GM21390 (cell line): Measurements from ENCODE around the gene SLC39A2.
"Not testable (repeated sequence)": the region's sequence is repeated elsewhere in the genome, so short reads cannot be mapped to it uniquely, and the experiment has no call there.

Experiments
- ATAC-seq: cut with Tn5 transposase; IDR thresholded peaks from one replicate; pipeline ENCODE4 v1.9.1; 2021; ENCODE audit not compliant: unreplicated experiment

SLC39A2 gene

DNA sequence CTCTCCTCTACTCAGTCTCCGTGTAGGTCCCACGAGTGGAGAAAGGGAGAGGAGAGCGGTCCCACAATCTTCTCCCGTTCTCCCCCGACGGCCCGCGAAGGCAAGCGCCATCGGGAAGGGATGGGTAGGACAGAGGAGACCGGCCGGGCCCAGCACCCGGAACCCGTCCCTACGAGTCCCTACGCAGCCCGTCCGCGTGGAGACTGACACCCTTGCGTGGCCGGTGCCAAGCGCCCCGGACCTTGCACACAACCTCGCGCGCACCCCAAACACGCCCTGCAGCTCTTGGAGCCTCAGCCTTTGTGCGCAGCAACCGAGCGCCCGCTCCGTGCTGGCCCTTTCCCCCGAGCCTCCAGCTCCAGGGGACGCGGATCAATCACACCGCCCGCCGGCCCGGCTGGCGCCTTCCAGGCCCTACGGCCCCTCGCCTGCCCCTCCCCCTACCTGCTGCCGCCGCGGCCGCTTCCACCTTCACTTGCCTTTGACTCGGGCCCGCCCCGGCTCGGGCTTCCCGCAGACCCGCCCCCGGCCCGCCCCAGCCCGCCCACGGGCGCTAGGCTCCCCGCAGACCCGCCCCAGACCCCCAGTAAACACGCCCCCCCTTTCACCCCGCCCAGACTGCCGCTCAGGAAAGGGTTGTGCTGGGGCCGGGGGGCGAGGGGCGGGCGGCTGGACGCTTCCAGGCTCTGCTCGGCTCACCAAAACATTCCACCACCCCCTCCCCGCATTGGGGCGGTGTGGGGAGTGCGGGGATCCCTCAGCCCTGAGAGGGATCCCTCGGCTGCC is 25.7 kb downstream of the SLC39A2 start, which contains the start of gene NDRG2:
Gene NDRG2 (minus strand): TSS at position 477 of the 786 bp plus-strand sequence. CDS start 1,746 bp downstream, outside the sequence.
- ATAC-seq: no peak

DNA sequence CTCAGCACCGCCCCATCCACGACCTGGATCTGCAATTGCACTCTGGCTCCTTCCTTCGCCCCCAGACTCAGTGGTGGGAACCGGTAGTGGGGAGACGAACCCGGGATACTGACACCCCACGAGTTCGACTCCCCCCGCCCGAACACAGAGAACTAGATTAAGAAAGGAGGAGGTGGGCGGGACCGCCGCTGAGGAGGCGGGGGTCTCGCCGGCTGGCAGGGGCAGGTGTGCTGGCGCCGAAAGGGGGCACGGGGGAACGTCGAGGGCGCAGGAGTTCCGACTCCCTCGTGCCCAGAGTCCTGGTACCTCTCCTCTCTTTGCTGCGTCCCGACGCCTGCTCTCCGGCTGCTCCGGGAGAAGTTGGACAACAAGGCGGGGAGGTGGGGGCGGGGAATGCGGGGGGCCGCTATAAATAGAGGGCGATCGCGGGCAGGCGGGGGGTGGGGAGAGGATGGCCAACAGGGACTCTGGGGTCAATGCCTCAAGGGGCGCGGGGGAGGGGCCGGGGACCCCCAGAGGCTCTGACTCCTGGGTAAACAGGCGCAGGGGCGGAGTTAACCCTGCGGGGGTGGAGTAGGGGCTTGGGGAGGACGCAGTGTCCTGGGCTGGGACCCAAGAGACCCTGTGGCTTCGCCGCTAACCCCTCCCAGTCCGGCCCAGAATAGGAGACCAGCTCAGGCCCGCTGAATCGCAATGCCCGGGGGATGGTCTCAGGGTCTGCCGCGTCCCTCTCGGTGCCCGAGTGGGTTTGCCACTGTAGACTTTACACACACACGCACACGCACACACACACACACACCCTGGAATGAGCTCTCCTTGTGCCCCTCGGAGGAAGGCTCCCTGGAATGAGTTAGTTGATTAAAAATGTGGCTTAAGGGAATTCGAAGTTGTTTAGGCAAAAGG is 26.5 kb downstream of the SLC39A2 start:
- no peak for ATAC-seq

DNA sequence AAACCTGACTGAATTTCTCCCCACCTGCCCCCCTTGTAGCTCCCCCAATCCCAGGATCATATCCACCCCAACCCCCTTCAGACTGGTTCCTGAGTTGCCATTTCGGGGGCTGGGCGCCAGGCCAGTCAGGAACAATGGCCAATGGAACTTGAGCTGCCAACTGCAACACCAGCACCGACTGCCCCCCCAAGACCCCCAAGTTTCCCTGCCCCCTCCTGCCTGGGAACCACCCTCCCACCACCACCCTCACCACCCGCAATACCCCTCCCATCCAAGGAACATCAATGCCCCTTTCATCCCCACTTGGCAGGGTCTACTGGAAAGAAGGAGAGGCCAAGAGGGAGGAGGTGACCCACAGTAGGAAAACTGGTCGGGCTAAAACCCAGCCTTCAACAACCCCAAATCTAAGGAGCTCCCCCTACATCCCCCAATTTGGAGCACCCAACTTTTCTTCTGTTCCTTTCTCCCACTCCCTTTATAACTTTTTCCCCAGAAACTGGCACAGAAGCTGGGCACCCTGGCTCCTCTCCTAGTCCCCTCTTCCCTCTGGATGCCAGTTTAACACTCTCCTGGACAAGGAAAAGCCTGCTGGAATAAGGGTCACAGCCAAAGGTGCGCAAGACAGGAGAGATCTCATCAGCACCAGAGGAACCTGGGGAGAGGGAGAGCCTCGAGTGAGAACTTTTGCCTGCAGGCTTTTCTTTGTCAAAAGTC is 27.3 kb downstream of the SLC39A2 start:
- no peak for ATAC-seq

DNA sequence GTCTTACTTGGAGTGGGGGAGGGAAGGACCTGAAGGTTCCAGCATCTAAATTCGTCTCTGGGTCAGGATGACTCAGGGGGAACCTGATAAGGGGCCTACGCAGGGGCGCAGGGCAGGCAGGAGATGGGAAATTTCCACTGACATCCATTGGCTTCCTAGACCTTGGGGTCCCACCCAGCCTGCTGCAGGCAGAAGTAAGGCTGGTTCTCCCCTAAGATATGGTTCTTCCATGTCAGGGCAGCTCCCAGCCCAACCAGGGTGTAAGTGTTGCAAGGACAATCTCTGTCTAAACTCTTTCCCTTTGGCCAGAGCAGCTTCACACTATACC is 27.9 kb downstream of the SLC39A2 start:
- ATAC-seq: no peak

DNA sequence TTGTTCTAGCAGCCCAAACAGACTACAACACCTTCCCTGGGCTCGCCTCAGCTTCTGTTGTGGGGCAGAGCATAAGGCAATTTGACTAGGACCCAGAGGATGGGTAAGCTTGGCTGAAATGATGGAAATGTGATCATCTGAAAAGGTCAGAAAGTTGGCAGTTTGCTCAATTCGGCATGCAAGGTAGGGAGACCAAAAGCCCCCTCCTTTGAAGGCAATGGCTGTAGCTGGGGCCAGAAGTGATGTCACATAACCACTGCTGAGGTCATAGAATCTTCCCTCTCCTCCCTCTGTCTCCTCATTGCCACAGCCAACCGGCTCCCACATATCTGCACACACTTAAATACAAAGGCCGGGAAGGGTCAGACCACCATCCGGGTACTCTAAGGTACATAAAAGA is 30.8 kb downstream of the SLC39A2 start, which contains the start of gene TPPP2:
Gene TPPP2 (plus strand): TSS at position 301 of the 400 bp plus-strand sequence. CDS start 365 bp downstream, outside the sequence.
- ATAC-seq: no peak

DNA sequence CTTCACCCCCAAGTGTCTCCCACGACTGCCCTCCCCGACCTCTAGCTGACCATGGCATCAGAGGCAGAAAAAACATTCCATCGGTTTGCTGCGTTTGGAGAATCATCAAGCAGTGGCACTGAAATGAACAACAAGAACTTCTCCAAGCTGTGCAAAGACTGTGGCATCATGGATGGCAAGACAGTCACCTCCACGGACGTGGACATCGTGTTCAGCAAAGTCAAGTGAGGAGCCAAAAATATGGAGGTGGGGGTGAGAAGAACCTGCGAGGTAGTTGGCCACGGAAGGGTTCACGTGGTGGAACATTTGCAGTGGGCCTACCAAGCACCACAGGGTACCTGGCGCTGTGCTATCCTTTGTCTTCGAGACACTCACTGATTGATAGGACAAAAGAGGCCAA is 31.4 kb downstream of the SLC39A2 start:
- no peak for ATAC-seq

DNA sequence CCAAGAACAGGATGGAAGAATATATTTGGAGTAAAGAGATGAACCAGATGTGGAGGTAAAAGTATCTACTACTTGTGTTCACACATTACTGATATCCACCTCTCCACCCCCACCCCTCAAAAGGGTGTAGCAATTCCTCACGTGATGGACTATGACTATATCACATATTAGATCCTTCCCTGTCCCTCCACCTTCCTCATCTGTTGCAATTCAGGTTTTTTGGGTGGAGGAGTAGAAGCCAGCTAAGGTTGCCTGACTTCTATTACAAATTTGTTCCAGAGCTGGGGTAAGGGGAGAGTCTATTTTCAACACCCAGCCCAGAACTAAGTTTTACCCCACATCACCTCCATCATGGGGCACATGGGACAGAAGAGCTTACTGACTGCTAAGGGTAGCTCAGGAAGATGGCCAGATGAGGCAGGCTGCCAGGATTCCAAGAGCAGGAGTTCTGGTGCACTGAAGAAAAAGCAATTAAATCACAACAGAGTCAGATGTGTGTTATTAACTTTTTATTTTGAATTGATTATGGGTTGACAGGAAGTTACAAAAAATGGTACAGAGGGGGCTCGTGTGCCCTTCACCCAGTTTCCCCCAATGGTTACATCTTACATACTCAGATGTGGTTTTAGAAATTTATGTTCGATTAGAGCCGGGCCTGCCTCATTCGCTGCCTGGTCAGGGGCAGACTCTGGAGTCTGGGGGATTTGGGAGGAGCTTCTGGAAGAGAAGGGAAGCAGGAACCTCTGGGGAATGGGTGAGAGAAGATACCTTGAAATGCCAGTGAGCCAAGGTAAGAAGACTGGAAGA is 33.4 kb downstream of the SLC39A2 start:
- ATAC-seq: no peak

DNA sequence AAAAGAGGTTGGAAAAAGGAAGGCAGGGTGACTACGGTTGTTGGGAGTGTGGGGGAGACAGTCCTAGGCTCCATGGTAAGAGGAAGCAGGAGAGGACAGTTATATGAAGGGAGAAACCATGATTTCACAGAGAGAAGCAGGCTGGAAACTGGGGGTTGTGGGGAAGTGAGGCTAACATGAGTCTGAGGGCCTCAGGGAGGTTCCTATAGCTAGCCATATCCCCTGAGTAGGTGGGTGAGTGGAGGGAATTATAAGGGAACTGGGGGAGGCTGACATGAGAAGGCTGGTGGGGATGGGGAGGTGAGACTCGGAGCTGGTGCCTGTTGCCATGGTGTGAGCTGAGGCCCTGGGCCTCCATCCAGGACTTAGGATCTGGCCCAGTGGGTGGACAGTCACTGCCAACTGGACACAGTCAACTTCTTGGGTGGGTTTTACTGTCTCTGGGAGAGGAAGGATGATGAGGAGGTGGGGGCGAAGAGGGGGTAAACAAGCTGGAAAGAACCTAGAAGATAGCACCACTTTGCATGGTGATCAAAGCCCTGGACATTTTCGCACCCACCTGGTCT is 34.1 kb downstream of the SLC39A2 start:
- no peak for ATAC-seq

DNA sequence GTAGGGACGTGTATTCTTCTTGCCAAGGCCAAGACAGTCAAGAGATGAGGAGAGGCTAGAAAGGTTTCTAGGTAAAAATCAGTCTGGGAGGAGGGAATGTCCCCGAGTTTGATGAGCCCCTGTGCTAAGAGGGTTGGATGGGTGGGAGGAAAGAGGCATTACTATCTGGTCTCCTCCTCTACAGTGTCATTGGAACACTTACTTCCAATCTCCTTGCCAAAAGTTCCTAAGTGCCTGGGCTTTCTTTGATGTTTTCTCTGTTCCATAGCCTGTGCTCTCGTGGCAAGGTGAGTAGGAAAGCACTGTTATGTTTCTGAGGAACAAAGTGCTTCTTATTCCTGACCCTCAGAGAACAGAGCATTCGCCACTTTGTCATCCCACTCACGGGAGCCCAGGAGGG is 35.6 kb downstream of the SLC39A2 start, which contains the start of gene RNASE13:
Gene RNASE13 (minus strand): TSS at position 101 of the 400 bp plus-strand sequence. CDS start 519 bp downstream, outside the sequence.
- no peak for ATAC-seq

DNA sequence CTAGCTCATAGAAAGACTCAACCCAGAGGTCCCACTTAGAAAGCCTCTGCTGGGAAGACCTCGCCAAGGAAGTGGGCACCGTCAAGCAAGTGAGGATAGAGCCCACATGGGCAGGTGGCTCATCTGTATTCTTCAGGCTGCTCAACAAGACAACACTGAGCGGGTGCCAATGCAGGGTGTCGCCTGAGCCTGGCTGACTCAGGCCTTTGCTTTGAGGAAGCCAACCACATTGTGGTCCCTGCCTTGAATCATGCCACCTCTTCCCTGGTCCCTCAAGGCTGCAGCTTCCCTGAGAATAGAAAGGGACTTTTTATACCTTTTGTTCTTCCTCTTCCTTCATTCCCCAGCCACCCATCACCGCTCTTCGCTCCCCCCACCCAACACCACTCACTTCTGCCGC is 37.7 kb downstream of the SLC39A2 start:
- no peak for ATAC-seq

DNA sequence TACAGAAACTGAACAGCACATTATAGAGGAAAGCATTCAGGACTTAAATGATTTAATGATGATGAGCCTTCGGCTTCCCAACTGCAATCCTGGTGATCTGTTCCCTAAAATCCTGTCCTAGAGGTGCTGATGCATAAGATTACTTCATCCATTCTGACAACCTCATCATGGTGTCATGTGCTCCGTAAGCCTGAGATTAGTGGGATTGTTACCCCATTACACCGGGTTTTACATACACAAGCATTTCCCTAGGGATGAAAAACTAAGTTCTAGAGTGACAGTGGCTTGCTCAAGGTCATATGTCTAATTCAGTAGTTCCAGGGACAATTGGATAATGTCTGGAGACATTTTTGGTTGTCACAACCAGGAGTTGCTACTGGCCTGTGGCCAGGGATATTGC is 38.1 kb downstream of the SLC39A2 start:
- ATAC-seq: no peak

DNA sequence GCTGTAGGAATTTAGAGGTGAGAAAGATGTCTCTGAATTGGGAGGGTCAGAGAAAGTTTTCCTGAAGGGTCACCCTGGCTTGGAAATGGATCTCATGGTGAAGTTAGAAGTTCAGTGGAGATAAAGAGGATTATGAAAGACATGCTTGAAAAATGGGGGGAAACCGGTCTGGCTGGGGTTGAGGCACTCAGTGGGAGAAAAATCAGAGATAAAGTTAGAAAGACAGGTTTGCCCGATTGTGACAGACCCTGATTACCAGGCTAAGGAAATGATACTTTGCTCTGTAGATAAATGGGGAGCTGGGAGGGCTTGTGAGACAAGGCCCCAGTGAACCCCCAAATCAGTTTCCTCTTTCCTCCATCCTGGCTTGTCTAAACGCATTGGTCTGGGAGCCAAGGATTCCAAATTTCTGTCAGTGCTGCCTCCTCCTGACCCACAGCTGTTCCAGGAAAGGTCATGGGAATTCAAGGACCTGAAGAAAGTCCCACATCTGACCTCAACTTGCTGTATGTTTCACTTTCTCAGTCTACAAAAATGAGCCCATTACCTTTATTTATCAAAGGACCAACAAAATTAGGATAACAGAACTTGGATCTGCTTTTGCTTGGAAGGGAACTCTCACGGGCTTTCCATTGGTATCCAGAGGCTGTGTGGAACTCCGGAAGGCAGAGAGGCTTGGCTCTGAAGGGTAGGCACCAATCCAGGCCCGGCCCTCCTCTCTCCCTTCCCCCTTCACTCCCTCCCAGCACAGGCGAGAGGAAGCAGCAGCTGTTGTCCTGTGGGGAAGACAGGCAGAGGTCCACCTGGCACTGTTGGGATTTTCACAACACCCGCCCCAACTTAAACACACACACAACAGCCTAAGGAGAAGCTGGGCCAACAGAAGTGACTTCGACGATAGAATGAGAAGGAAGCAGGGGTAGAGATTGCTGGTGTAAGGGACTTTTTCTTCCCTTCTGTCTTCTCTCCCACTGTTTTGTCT is 39.6 kb downstream of the SLC39A2 start:
- no peak for ATAC-seq

DNA sequence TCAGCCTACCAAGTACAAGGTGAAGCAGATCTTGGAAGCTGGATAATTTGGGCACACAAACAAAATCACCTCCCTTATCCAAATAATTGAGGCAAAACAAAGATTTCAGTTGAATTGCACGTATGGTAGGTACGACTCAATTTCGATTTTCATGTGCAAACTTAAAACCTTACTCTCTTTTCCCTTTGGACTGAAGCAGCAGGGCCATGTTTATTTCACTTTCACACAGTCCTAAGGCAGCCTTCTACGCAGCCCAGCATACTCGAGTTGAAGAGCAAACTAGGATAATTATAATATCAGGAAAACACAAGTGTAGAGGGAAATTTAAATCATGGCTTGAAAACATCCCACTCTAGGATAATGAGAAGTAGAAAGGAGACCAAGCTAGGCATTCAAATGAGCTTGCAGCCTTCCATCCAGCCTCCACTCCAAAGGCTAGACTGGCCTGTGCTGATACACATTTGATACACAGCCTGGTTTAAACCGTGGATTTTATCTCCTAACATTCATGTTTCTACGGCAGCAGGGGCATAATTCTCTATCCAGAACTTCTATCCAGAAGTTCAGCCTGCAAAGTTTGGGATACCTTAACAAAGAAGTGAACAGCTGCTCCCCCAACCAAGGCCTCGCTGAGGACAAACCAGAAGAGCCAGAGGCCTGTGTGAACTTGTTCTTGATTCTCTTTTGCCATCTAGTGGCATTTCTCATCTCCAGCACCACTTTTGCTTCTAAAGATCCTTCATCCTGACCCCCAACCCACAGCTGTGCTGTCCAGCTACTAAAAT is 40.7 kb downstream of the SLC39A2 start:
- ATAC-seq: no peak

DNA sequence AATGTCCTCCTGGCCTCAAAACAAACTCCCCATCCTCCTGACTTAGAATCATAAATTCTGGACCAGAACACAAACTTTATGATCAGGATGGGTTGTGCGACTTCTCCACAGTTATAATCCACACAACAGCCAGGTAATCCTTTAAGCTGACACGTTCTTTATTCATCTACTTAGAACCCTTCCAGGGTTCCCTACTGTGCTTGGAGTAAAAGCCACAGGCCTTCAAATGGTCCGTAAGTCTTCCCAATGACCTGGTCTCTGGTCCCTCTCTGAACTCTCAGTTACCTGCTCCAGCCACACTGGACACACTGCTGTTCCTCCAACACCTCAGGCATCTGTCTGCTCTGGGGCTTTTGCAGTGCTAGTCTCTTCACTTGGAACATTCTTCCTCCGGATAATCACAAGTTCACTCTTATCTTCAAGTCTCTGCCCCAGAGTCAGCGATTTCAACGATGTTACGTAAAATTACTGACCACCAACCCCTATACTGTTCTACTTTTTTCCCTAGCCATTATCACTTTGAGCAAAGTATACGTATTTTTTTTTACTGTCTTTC is 41.4 kb downstream of the SLC39A2 start:
- no peak for ATAC-seq

DNA sequence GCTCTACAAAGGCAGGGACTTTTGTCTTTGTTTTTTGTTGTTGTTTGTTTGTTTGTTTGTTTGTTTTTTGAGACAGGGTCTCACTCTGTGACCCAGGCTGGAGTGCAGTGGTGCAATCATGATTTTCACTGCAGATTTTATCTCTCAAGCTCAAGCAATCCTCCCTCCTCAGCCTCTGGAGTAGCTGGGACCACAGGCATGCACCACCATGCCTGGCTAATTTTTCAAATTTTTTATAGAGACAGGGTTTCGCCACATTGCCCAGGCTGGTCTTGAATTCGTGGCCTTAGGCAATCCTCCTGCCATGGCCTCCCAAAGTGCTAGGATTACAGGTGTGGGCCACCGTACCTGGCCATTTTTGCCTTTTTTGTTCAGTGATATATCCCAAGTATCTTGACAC is 41.8 kb downstream of the SLC39A2 start:
- ATAC-seq: not testable (repeated sequence)

DNA sequence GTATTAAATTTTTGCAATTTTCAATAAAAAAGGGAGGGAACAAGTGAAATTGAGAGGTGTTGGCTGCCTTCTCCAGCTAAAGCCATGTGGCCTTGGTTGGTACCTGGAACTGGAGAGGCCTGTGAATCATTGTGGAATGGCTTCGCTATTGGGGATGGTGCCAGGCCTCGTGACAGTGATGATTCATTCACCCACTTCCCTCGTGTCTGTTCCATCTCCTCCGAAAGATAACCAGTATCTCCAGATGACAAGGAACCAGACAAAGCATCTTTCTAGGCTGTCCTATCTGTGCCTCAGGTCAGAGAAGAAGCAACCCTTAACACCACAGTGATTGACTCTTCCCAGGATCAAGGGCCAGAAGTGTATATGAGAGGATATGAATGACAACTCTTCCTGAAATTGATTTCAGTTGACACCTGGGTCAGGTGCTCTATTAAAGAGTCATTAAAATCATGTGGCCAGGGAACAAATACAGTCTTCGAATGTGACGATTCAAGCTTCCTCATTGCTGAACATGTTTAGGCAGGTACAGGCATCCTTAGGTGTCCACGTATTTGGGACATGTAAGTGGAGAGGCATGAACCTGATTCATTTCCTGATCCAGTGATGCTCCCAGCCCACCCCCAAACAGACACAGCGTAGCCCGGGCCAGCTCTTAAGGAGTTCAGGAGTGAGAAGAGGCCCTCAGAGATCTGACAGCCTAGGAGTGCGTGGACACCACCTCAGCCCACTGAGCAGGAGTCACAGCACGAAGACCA is 42.8 kb downstream of the SLC39A2 start, which contains the start of gene RNASE7:
Gene RNASE7 (plus strand): TSS at position 687 of the 758 bp plus-strand sequence. CDS start 631 bp downstream, outside the sequence.
- no peak for ATAC-seq

DNA sequence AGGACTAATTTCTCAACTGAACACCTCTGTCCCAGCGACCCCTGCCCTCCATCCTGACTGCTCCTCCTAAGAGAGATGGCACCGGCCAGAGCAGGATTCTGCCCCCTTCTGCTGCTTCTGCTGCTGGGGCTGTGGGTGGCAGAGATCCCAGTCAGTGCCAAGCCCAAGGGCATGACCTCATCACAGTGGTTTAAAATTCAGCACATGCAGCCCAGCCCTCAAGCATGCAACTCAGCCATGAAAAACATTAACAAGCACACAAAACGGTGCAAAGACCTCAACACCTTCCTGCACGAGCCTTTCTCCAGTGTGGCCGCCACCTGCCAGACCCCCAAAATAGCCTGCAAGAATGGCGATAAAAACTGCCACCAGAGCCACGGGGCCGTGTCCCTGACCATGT is 43.8 kb downstream of the SLC39A2 start:
- ATAC-seq: no peak
